IPS DF 4.7 (cell line): ENCODE data around the gene EFNB1.

Experiments
- DNase-seq: peaks from one replicate; pipeline ENCODE4 v3.0.0-alpha.2; 2013; ENCODE audit warnings: low spot score; ENCODE audit errors: extremely low read depth

EFNB1 gene

DNA sequence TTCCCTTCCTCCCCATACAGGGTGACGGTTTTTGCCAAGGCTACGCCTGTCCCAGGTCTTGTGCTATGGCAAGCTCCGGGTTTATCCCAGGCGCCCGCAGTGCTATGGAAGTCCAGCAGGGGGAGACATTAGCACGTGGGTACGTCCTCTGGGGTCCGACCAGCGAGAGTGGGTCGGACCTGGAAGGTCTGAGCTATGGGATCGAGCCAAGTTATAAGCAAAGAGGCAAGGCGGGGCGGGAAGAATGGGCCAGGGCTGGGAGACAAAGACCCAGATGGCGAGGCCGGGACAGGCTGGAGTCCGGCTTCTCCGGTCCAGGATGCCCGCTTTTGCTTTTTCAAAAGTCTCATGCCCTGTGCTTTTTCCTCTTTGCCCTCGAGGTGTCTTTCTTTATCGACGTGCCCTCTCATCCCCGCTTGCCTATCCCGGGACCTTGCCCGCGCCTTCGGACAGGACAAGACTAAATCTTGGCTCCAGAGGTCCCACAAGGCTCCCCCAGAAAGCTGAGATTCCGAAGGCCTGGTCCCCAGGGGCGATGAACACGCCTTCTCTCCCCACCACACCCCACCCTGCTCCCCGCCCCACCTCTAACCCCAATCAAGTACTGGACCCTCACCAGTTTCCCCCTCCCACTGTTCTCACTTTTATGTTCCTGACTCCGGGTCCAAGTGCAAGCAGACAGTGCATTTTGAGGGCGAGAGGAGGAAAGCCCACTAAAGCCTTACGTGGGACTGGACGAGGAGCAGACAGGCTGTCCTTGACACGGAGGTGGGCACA lies 785 bp upstream of the EFNB1 start:
- no peak for DNase-seq

GRCh38 chrX:68829582-68830418 lies 979 bp downstream of the EFNB1 start:
- no peak for DNase-seq

DNA sequence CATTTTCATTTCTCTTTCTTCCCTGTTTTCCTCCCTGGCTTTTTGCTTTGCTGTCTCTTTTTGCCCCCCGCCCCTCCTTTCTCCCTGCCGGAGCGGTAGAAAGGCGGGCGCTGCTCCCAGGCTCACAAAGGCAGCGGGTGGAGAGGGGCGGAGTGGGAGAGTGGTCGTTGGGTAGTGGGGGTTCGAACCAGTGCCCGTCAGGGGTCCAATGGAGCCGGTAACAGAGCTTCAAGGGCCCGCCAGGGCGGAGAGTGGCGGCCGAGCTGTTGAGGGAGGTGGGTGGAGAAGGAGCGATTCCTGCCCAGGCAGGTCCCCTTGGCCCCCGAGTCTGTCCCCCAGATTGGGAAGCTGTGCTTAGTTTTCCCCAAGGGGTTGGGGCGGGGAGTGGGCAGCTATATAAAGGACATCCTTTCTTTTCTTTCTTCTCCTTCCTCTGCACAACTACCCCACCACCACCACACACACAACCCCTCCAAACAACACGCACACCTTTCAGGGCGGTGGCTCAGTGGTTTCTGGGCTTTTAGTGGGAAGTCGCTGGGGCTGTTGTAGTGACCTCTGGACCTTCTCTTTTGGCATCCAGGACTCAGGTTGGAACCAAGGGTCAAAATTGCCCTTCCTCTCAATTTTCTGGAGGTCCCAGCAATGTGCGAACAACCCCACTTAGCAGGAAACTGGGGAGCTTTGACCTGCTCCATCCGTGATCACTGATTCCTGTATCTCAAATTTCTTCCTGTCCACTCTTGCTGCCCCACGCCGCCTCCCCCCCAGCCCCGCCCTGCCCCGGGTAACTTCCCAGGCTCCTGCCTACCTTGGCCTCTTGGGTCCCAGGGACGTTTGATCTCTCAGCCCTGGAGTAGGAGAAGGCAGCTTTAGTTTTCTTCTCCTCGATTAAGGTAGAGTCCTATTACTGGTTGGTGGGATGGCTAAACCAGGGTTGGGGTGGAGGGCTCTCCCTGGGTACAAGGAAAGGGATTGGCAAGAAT lies 1.9 kb downstream of the EFNB1 start:
- no peak for DNase-seq

GRCh38 chrX:68831405-68832100 lies 2.7 kb downstream of the EFNB1 start:
- no peak for DNase-seq

GRCh38 chrX:68832101-68832416 lies 3.2 kb downstream of the EFNB1 start:
- DNase-seq: no peak

- DNase-seq: no peak
Observed at GRCh38 chrX:68832516-68833447, 4.0 kb downstream of the EFNB1 start.

DNA sequence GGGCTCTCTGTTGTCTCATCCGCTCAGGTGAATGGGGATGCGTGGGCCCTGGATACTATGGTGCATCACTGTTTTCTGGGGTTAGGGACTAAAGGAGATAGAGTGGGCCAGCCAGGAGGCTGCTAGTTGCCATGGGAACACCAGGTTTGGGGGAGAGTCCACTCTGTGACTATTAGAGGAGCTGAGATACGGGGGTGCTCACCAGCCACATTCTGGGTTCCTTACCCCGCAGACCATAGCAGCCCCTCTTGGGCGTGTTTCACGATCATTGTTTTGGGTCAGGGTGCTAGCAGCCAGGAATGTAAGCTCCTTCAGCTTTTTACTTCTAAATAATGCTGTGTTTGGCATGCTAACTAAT lies 4.6 kb downstream of the EFNB1 start:
- no peak for DNase-seq

DNA sequence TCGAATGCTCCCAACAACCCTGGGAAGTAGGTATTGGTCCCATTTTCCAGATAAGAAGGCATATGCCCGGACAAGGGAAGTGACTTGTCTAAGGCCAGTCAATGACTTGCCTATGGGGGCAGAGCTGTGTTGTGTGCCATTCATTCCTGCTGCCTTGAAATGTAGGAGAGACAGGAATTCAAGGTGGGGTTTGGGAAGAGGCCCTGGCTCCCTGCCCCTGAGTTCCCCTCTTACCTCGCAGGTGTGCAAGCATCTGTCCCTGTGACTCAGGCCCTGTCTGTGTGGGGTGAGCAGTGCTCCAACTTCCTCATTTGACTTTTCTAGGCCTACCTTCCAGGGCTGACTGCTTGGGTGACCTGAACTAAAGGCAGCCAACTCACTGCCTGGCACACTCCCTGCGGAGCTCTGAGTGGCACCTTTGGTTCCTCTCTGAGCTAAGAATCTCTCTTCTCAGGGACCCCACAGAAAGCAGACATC lies 5.1 kb downstream of the EFNB1 start:
- DNase-seq: no peak

DNA sequence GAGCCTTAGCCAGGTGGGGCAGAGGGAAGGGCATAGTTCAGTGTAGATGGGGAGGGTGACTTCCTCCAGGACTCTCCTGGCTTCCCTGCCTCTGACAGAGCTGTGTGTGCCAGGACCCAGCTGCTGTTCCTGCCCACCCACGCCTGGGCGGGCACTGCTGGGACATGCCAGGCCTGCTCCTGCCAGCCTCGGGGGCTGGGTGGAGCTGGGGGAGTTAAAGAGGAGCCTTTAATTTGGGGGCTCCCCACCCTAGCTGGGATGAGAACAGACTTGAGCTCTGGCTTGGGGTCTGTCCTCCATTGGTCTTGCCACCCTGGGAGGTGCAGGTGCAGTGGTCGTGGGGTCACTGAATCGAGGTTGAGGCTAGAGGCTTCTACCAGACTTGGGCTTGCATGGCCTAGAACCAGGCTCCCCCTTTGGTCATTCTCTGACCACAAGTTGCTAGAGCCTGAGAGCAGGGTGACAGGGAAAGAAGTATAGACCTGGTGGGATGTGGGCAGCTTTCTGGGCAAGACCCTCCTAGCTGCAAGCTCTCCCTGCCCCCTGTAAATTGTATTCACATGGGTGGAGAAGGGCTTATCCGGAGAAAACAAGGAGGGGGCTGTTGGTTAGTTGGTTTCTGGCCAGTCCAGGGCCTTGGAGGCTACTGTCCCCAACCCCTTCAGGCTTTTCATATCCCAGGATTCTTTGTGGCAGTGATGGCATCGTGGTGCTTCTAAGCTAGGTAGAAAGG lies 5.7 kb downstream of the EFNB1 start:
- no peak for DNase-seq

- DNase-seq: no peak
Observed at GRCh38 chrX:68835104-68835442, 6.3 kb downstream of the EFNB1 start.

DNA sequence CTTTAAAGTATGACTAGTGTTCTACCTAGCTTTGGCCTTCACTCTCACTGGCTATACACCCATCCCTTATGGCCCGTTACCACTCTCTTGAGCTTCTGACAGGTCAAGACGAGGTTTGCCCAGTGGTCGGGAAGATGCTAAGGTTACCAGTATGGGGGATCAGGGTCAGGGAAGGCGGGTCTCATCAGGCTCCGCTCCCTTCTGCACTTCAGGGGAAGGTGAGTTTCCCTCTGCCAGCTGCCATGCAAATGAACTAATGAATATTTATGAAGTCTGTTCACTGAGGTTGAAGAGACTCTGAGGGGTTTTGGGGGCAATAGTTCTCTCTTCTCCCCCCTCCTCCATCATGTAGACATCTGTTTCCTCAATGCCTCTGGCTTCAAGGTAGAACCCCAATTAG lies 6.6 kb downstream of the EFNB1 start:
- no peak for DNase-seq

GRCh38 chrX:68837119-68837518 lies 8.3 kb downstream of the EFNB1 start:
- DNase-seq: no peak

DNA sequence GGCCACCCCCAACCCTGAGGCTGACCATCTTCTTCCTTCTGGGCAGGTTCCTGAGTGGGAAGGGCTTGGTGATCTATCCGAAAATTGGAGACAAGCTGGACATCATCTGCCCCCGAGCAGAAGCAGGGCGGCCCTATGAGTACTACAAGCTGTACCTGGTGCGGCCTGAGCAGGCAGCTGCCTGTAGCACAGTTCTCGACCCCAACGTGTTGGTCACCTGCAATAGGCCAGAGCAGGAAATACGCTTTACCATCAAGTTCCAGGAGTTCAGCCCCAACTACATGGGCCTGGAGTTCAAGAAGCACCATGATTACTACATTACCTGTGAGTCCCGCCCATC lies 9.7 kb downstream of the EFNB1 start:
- DNase-seq: no peak

DNA sequence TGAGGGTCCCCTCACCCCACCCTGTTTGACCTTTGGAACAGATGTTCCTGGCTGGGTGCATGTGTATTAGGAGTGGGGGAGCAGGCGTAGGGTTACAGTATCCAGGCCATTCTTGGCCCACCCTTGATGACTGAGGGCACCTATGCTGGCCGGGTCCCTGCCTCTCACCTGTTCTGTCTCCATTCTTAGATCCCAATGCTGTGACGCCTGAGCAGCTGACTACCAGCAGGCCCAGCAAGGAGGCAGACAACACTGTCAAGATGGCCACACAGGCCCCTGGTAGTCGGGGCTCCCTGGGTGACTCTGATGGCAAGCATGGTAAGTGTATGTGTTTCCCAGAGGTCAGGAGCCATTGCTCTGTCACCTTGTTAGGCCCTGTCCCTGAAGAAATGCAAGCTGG lies 10.9 kb downstream of the EFNB1 start:
- DNase-seq: no peak

DNA sequence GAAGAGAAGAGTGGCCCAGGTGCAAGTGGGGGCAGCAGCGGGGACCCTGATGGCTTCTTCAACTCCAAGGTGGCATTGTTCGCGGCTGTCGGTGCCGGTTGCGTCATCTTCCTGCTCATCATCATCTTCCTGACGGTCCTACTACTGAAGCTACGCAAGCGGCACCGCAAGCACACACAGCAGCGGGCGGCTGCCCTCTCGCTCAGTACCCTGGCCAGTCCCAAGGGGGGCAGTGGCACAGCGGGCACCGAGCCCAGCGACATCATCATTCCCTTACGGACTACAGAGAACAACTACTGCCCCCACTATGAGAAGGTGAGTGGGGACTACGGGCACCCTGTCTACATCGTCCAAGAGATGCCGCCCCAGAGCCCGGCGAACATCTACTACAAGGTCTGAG lies 11.4 kb downstream of the EFNB1 start:
- DNase-seq: no peak

DNA sequence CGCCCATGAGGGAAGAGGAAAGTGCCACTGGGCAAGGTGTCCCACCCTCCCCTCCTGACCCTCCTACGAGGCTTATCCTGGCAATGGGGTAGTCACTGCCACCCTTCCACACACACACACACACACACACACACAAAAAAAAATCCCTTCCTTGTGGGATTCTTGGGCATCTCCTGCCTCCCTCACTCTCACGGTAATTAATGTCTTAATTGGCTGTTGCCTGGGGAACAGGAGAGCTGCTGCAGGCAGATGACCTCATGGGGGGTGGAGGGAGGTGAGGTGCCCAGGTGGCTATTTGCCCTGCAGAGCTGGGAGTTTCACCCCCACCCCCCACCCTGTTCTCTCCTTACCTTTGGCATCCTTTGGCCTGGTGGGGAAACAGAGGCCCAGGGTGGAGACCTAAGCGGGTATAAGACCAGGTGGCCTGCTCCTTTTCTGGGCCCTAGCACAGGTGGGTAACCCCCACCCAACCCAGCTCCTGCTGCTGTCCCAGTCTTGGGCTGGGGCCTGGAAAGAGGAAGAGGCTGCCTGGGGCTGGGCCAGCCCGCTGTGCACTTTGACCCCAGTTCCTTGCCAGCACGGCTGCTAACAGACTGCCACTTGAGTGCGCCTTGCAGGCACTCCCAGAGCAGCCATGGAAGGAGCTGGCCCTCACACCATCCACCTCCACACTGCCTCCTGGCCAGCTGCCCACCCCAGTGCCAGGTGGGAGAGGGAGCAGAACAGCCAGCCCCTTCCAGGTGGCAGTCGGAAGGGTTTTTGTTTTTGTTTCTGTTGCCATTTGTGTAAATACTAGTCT lies 12.6 kb downstream of the EFNB1 start:
- no peak for DNase-seq

DNA sequence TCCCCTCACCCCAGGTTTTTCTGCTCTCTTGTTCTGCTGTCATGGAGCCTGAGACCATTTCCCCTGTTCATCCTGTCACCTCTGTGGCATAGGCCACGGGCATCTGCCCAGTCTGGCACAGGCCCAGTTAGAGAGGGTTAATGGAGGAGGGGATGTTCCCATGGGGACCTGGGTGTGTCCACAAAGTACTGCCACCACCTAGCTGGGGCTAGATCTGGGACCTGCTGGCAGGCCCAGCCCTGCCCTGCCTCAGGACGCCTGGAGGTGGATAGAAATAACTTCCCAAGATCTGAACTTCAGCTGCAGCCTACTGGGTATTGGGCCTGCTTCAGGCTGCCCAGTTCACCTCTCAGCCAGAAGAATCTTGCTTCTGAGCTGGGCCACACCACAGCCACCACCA lies 13.5 kb downstream of the EFNB1 start:
- DNase-seq: no peak

GRCh38 chrX:68842781-68843581 lies 14.2 kb downstream of the EFNB1 start:
- DNase-seq: no peak
